Measurements from ENCODE around the gene NAP1L4.

NAP1L4 gene

GRCh38 chr11:2992997-2993325 is 832 bp upstream of the NAP1L4 start:
- no peak for DNase-seq (ENCODE audit: low read depth)

GRCh38 chr11:2991452-2992233 is 486 bp downstream of the NAP1L4 start:
- DNase-seq (ENCODE audit: low read depth): peak; percentile 51

- DNase-seq (ENCODE audit: low read depth): peak; percentile 16
Observed at GRCh38 chr11:2990617-2991451, 1.3 kb downstream of the NAP1L4 start.

DNA sequence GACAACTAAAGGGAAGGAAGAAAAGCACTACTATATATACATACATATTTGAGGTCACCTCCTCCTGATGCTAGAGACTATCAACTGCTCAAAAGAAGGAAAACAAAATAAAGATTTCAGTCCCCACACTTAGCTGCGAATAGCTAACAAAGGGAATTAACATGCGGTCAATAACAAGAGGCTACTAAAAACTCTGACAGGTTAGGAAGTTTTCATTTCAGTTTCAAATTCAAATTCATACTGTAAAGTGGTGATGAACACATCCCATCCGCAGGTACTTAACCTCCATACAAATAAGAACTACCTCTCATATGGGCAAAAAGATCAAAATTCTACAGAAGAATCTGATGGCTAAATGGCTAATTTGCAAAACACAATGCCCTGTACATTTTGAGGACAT is 2.6 kb downstream of the NAP1L4 start:
- no peak for DNase-seq (ENCODE audit: low read depth)

GRCh38 chr11:2989006-2989405 is 3.1 kb downstream of the NAP1L4 start:
- peak; percentile 42 for DNase-seq (ENCODE audit: low read depth)

- peak; percentile 36 for DNase-seq (ENCODE audit: low read depth)
Observed at GRCh38 chr11:2987881-2988861, 4.0 kb downstream of the NAP1L4 start.

- DNase-seq (ENCODE audit: low read depth): no peak
Observed at GRCh38 chr11:2983908-2984307, 8.2 kb downstream of the NAP1L4 start.

- no peak for DNase-seq (ENCODE audit: low read depth)
Observed at GRCh38 chr11:2982214-2982613, 9.9 kb downstream of the NAP1L4 start.

DNA sequence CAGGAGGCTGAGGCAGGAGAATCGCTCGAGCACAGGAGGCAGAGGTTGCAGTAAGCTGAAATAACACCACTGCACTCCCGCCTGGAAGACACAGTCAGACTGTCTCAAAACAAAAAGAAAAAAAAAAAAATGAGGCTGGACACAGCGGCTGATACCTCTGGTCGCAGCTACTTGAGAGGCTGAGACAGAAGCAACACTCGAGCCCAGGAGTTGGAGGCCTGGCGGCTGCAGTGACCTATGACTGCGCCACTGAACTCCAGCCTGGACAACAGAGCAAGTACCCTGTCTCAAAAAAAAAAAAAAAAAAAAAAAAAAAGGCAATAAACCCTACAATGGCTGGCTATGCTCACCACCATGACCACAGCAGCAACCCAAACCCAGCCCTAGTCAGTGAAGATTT is 11.0 kb downstream of the NAP1L4 start:
- no peak for DNase-seq (ENCODE audit: low read depth)

GRCh38 chr11:2980168-2980840 is 11.8 kb downstream of the NAP1L4 start:
- no peak for DNase-seq (ENCODE audit: low read depth)

- DNase-seq (ENCODE audit: low read depth): no peak
Observed at GRCh38 chr11:2977113-2977512, 15.0 kb downstream of the NAP1L4 start.

DNA sequence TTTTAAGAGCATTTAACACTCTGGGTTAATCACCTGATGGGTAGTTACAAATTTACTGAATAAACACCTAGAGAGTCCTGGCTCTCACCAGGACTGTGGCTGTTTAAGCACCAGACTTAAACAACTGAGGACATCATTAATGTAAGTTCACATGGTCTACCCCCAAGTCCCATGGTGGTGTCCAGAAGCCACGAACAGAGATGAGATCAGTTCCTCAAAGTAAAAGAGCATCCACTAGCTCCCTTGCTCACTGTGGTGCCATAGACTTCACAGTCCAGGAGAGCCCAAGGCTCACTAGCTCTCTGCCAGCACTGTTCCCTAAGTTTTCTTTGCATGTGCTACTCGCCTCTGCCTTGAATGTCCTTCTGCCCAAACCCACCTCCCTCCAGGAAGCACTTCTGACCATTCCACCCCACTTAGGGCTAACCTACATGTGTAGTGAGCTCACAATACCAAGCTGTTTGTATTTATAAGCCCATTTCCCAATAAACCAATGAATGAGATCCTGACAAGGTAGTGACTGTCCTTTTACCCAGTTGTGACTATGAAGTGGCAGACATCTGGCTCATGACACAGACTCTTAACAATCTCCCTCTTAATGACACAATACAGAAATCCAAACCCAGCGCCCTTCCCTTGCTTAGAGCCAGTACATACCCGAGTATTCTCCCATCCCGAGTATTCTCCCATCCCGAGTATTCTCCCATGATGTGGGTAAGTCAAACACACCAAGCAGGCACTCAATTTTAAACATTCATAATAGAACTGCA is 15.7 kb downstream of the NAP1L4 start:
- no peak for DNase-seq (ENCODE audit: low read depth)

DNA sequence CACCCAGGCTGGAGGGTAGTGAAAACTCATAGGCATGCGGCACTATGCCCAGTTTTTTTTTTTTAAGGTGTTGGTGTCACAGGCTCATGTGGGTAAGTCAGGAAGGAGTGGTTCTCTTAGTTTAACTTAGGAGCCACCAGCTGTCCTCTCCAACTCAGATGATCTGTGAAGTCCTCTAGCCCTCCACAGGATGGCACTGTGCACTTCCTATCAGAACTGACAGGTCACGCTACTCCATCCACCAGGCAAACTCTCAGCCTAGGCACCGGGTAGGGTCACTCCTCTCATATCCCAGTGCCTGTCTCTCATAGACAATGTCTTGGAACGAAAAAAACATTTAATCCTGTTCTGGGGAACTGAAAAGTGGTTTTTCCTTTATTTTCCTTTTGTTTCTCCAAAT is 16.5 kb downstream of the NAP1L4 start:
- peak; percentile 49 for DNase-seq (ENCODE audit: low read depth)

DNA sequence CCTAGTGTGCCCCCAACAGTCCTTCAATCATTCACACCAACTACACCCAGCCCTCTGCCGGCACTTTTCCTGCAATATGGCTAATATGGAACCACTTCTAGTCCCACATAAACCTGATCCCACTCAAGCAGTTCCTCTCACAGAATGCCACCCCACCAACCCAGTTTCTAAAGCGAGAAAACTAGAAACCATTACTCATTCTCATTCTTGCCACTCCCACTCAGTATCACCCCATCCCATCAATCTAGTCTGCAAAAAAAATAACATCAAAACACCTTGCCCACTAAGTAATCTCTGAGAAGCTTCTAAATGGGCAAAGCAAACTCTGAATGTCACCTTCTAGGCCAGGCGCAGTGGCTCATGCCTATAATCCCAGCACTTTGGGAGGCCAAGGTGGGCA is 17.9 kb downstream of the NAP1L4 start:
- DNase-seq (ENCODE audit: low read depth): no peak

GRCh38 chr11:2968341-2968900 is 23.7 kb downstream of the NAP1L4 start:
- DNase-seq (ENCODE audit: low read depth): no peak

DNA sequence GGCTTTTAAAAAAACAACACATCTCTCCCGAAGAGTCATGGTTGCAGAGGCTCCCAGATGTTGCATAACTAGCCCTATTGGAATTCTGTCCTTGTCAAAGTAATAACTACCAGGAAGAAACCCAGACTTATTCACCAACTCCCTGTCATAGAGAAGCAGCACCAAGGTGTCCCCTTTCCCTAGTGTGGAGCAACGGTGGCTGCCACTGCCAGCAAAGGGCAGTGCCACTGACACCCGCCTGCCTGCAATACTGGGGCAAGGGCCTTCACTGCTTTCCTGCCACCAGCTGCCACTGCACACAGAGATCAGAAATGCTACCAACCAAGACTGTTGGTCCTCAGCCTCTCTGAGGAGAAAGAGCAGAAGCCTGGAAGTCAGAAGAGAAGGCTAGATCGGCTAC is 27.3 kb downstream of the NAP1L4 start:
- DNase-seq (ENCODE audit: low read depth): no peak

DNA sequence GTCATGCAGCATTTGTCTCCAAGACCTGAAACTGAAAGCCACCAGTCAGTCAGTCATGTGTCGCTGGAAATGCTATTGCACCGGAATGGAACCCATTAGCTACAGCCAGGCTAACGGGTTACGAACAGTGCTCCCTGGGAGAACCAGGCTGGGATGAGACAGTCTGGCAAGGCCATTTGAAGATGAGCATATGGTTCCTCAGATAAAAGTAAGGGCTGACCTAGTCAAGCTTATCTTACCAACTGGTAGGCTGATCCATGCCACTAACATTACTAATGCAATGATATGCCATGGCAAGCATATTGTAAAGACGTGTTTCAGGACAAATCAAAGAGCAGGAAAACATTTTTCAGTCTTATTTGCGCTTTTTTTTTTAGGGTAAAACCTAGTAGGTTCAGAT is 28.4 kb downstream of the NAP1L4 start:
- no peak for DNase-seq (ENCODE audit: low read depth)

DNA sequence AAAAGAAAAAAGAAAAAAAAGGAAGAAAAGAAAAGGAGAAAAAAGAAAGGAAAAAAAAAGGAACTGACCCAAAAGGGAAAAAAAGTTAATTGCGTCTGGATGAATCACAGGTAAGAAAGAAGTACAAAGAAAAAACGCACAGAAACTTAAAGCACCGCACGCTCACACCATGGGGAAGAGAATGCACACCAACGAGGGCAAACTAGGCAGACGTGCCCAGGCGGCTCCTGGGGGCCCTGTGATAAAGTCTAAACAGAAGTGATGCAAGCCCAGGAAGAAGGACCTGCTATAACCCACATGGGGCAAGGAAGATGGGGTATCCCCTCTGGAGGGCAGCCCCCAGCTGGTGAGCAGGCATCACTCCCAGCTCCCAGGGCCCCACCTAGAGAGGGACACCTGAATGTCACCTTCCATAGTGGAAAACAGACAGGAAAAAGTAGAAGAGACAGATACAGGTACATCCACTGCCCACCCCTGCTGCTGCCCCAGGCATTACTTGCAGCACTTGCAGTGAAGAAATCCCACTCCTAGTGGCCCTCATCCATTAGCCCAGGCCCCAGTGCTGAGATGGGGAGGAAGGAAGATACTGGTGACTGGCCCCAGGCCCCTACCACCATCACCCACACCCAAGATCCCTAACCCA is 28.9 kb downstream of the NAP1L4 start:
- DNase-seq (ENCODE audit: low read depth): no peak

DNA sequence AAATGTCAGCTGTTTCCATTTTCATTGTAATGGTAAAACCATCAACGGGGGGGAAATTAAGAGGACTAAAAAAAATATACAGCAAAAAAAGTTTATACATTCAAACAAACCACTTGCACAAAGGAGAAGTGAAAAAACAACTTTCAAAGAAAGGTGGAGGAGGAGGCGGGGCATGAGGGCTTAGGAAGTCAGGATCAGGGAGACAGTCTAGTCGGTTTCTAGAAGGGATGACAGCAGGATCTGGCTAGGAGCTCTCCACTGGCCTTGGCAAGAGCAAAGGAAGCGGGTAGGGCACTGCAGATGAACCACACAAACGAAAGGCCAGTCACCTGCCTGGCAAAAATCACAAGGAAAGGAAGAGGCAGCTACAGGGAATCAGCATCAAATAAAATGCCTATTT is 31.0 kb downstream of the NAP1L4 start:
- DNase-seq (ENCODE audit: low read depth): no peak

- no peak for DNase-seq (ENCODE audit: low read depth)
Observed at GRCh38 chr11:2960139-2960538, 32.0 kb downstream of the NAP1L4 start.
